ENCODE results near the gene MTHFD1. TPM values are rescaled to one million over a fixed set of nuclear protein-coding genes. Genes with fewer than 3 reads are reported as not detected.

The MTHFD1 gene
- total and polyA plus RNA-seq, 9 of the 15 experiments (the other 6 are each of a cell fraction or from before 2014, with no cell fraction given): 66.7 to 158 (median 90.9) TPM

DNA sequence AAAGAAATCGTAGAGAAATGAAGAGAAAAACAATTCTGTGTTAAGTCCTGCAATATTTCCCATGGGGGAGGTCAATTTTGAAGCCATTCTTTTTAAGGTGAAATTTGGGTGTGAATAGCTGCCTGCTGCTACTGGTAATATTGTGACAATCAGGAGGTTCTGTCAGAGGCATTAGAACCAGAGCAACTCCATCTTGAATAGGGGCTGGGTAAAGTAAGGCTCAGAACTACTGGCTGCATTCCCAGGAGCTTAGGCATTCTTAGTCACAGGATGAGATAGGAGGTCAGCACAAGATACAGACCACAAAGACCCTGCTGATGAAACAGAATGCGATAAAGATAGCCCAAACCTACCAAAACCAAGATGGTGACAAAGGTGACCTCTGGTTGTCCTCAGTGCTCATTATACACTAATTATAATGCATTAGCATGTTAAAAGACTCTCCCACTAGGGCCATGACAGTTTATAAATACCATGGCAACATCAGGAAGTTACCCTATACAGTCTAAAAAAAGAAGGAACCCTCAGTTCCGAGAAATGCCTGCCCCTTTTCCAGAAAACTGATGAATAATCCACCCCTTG, 24.8 kb upstream of the MTHFD1 start (continued):
- TF ChIP-seq, protein P1, sequence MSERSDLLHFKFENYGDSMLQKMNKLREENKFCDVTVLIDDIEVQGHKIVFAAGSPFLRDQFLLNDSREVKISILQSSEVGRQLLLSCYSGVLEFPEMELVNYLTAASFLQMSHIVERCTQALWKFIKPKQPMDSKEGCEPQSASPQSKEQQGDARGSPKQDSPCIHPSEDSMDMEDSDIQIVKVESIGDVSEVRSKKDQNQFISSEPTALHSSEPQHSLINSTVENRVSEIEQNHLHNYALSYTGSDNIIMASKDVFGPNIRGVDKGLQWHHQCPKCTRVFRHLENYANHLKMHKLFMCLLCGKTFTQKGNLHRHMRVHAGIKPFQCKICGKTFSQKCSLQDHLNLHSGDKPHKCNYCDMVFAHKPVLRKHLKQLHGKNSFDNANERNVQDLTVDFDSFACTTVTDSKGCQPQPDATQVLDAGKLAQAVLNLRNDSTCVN (CRISPR knock-in tag; IDR thresholded peaks at IDR 0.05): peak; percentile 99
- peak; percentile 96 for TF ChIP-seq MTF1 (CRISPR knock-in tag; IDR thresholded peaks at IDR 0.05; ENCODE audit: borderline replicate concordance)
- peak; percentile 100 for TF ChIP-seq ZNF175 (CRISPR knock-in tag; IDR thresholded peaks at IDR 0.05; ENCODE audit: low read depth)
- no peak for TF ChIP-seq SIN3A (IDR thresholded peaks at IDR 0.05; ENCODE audit: borderline replicate concordance in 2 of 2, control insufficient read depth in 1 of 2, low read depth in 2 of 2, low read length in 2 of 2)
- peak; percentile 82 for TF ChIP-seq DPF2 (IDR thresholded peaks at IDR 0.05)
- TF ChIP-seq ZNF699 (CRISPR knock-in tag; IDR thresholded peaks at IDR 0.05; ENCODE audit: insufficient replicate concordance): peak; percentile 93
- no peak for TF ChIP-seq XRCC5 (IDR thresholded peaks at IDR 0.05; ENCODE audit: low read depth, low read length)
- no peak for TF ChIP-seq WHSC1 (IDR thresholded peaks at IDR 0.05; ENCODE audit: low read length)
- TF ChIP-seq HOXB6 (CRISPR knock-in tag; IDR thresholded peaks at IDR 0.05; ENCODE audit: borderline replicate concordance): peak; percentile 85
- peak; percentile 99 for TF ChIP-seq MECOM (CRISPR knock-in tag; IDR thresholded peaks at IDR 0.05)
- peak; percentile 81 for TF ChIP-seq RFX1 (IDR thresholded peaks at IDR 0.05)
- TF ChIP-seq STAT5B (CRISPR knock-in tag; IDR thresholded peaks at IDR 0.05): peak; percentile 94
- TF ChIP-seq KLF16 (IDR thresholded peaks at IDR 0.05): no peak
- TF ChIP-seq ILK (tag; IDR thresholded peaks at IDR 0.05; ENCODE audit: borderline replicate concordance, low read depth): peak; percentile 98
- peak; percentile 99 for TF ChIP-seq ZNF444 (CRISPR knock-in tag; IDR thresholded peaks at IDR 0.05)
- no peak for TF ChIP-seq NR3C1 (CRISPR knock-in tag; IDR thresholded peaks at IDR 0.05)
- no peak for TF ChIP-seq NFE2 (IDR thresholded peaks at IDR 0.05; ENCODE audit: low read depth)
- peak; percentile 80 for TF ChIP-seq GATAD2A (IDR thresholded peaks at IDR 0.05)
- 0 out of 2 replicates have a peak, but pooled peaks have one; percentile 29 for TF ChIP-seq RBFOX2 (IDR thresholded peaks at IDR 0.05; ENCODE audit: low read depth, low read length)
- peak; percentile 75 for TF ChIP-seq STAT5A (IDR thresholded peaks at IDR 0.05; ENCODE audit: borderline replicate concordance, low read length)
- peak; percentile 100 for TF ChIP-seq SMAD3 (CRISPR knock-in tag; conservative IDR thresholded peaks at IDR 0.05)
